MM.1S (cell line): ENCODE data around the gene LRRC25.

Experiments used
- EZH2phosphoT487 ChIP-seq: fragments of 300-600 bp; sonication (generic); IDR thresholded peaks from 2 replicates; pipeline ENCODE4 v1.6.1; 2018; ENCODE audit warnings: antibody characterized with exemption, low read length
- TF ChIP-seq, protein P1 (sequence below): fragments of 300-600 bp; sonication (generic); IDR thresholded peaks from 2 replicates; pipeline ENCODE4 v1.5.1; 2016; ENCODE audit warnings: antibody characterized with exemption, low read length, mixed read lengths

DNA sequence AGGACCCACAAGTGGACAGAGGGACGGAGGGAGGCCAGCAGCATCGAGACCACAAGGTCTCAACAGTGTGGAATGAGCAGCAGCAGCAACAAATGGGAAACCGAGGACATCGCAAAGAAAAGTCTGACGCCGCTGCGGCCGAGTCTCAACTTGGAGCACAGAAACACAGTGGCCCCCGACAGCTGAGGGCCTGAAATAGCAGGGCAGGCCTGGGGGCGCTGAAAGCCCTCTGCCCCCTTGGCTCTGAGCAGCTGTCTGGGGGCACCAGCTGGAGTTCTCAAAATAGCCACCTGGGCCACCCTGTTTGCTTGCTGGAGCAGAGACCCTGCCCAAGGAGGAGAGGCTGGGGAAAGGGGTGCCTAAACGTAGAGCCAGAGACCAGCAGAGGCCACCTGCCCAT, 46.4 kb upstream of the LRRC25 start:
- TF ChIP-seq, protein P1, sequence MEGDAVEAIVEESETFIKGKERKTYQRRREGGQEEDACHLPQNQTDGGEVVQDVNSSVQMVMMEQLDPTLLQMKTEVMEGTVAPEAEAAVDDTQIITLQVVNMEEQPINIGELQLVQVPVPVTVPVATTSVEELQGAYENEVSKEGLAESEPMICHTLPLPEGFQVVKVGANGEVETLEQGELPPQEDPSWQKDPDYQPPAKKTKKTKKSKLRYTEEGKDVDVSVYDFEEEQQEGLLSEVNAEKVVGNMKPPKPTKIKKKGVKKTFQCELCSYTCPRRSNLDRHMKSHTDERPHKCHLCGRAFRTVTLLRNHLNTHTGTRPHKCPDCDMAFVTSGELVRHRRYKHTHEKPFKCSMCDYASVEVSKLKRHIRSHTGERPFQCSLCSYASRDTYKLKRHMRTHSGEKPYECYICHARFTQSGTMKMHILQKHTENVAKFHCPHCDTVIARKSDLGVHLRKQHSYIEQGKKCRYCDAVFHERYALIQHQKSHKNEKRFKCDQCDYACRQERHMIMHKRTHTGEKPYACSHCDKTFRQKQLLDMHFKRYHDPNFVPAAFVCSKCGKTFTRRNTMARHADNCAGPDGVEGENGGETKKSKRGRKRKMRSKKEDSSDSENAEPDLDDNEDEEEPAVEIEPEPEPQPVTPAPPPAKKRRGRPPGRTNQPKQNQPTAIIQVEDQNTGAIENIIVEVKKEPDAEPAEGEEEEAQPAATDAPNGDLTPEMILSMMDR = no peak
- no peak for TF ChIP-seq EZH2phosphoT487
